SK-N-SH treated with all-trans-retinoic acid at 6 μM for 48 hours (cell line): ENCODE measurements around the gene SLC35A1.

Experiments
- GLIS3 ChIP-seq: fragments of 250-450 bp; sonication (Bioruptor Pico); IDR thresholded peaks from 2 replicates; pipeline ENCODE4 v1.5.0; 2020; ENCODE audit warnings: mild to moderate bottlenecking, moderate library complexity
- ZFP30 ChIP-seq: fragments of 450-650 bp; formaldehyde crosslinking; IDR thresholded peaks from 2 replicates; pipeline ENCODE4 v1.5.0; 2022; ENCODE audit warnings: mild to moderate bottlenecking, moderate library complexity

DNA sequence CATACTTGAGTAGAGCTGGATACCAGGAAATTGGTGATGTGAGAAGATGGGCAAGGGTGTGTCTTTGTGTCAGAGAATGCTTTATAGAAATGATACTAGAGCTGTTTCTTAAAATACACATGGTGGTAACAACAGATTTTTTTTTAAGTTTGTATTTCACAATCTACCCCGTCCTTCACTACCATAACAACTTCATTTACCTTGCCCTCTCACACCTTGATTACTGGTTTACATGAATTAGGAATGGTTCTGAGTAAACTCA, 71.6 kb downstream of the SLC35A1 start:
- TF ChIP-seq ZFP30 (CRISPR knock-in tag) = no peak
- no peak for TF ChIP-seq GLIS3 (CRISPR knock-in tag)
